Neural cell (in vitro differentiated cells): Measurements from ENCODE around the gene MTCH1. TPM values are rescaled to one million over a fixed set of nuclear protein-coding genes. Genes with fewer than 3 reads are reported as not detected.

Experiments
- H2AFZ ChIP-seq: fragments of 200-600, 300-800 bp; sonication (generic), shearing (Covaris generic); 2 replicates; pipeline ENCODE4 v1.6.0; 2014; ENCODE audit warnings: low read depth, mild to moderate bottlenecking, antibody characterized with exemption, low read length, moderate library complexity
- H3F3A ChIP-seq: fragments of 200-600 bp; shearing (Covaris generic); 2 replicates; pipeline ENCODE4 v1.6.1; 2016; ENCODE audit warnings: mild to moderate bottlenecking, moderate library complexity, mixed read lengths, antibody characterized with exemption, low read length; ENCODE audit not compliant: insufficient read depth, poor library complexity, severe bottlenecking
- H3K27ac ChIP-seq: fragments of 200-600, 300-800 bp; sonication (generic), shearing (Covaris generic); 2 replicates; pipeline ENCODE4 v1.5.1; 2014; ENCODE audit warnings: mild to moderate bottlenecking, low read length, moderate library complexity
- H3K27me3 ChIP-seq: fragments of 300-800, 200-600 bp; sonication (generic), shearing (Covaris generic); 2 replicates; pipeline ENCODE4 v1.6.0; 2014; ENCODE audit warnings: mild to moderate bottlenecking, low read depth, low read length, moderate library complexity; ENCODE audit not compliant: insufficient read depth
- H3K36me3 ChIP-seq: fragments of 300-800, 200-600 bp; sonication (generic), shearing (Covaris generic); 2 replicates; pipeline ENCODE4 v1.5.1; 2014; ENCODE audit warnings: mild to moderate bottlenecking, antibody characterized with exemption, low read length, moderate library complexity; ENCODE audit not compliant: insufficient read depth
- H3K4me2 ChIP-seq: fragments of 300-800, 200-600 bp; sonication (generic), shearing (Covaris generic); 2 replicates; pipeline ENCODE4 v1.6.0; 2014; ENCODE audit warnings: mild to moderate bottlenecking, low read length
- H3K4me3 ChIP-seq: fragments of 300-800, 200-600 bp; sonication (generic), shearing (Covaris generic); 2 replicates; pipeline ENCODE4 v1.5.1; 2014; ENCODE audit warnings: mild to moderate bottlenecking, low read length, moderate library complexity
- H3K79me2 ChIP-seq: fragments of 200-600 bp; shearing (Covaris generic); replicated peaks from 2 replicates; pipeline ENCODE4 v1.6.0; 2014; ENCODE audit warnings: mild to moderate bottlenecking, low read length, moderate library complexity; ENCODE audit not compliant: insufficient read depth
- H3K9ac ChIP-seq: fragments of 300-800, 200-600 bp; sonication (generic), shearing (Covaris generic); 2 replicates; pipeline ENCODE4 v1.6.1; 2016; ENCODE audit warnings: mild to moderate bottlenecking, low read length, mixed read lengths
- H3K9me2 ChIP-seq: fragments of 200-600 bp; shearing (Covaris generic); 2 replicates; pipeline ENCODE4 v1.6.1; 2016; ENCODE audit warnings: mild to moderate bottlenecking, low read length, mixed read lengths; ENCODE audit not compliant: insufficient read depth
- H3K9me3 ChIP-seq: fragments of 200-600, 300-800 bp; sonication (generic), shearing (Covaris generic); 2 replicates; pipeline ENCODE4 v1.6.1; 2016; ENCODE audit warnings: mild to moderate bottlenecking, mixed run types, low read length, moderate library complexity, mixed read lengths
- H4K20me1 ChIP-seq: fragments of 200-600 bp; shearing (Covaris generic); 2 replicates; pipeline ENCODE4 v1.6.1; 2016; ENCODE audit warnings: mild to moderate bottlenecking, mixed run types; ENCODE audit not compliant: insufficient read depth
- EP300 ChIP-seq: fragments of 450-650 bp; conservative IDR thresholded peaks from 2 replicates; pipeline ENCODE4 v1.6.1; 2014; ENCODE audit warnings: antibody characterized with exemption, mild to moderate bottlenecking, moderate library complexity; ENCODE audit not compliant: poor library complexity, severe bottlenecking
- EZH2 ChIP-seq: fragments of 200-600, 300-800 bp; shearing (Covaris generic), sonication (generic); IDR thresholded peaks from 2 replicates; pipeline ENCODE4 v1.6.1; 2014; ENCODE audit warnings: antibody characterized with exemption, low read length, borderline replicate concordance, mild to moderate bottlenecking; ENCODE audit not compliant: insufficient read depth, poor library complexity, severe bottlenecking
- MXI1 ChIP-seq: fragments of 450-650 bp; conservative IDR thresholded peaks from 2 replicates; pipeline ENCODE4 v1.6.1; 2014; ENCODE audit warnings: antibody characterized with exemption, mild to moderate bottlenecking; ENCODE audit not compliant: poor library complexity, severe bottlenecking
- POLR2AphosphoS5 ChIP-seq: IDR thresholded peaks from 2 replicates; pipeline ENCODE4 v1.6.1; 2012
- RAD21 ChIP-seq: fragments of 450-650 bp; conservative IDR thresholded peaks from 2 replicates; pipeline ENCODE4 v1.6.1; 2014; ENCODE audit warnings: antibody characterized with exemption, mild to moderate bottlenecking, moderate library complexity
- SMC3 ChIP-seq: fragments of 450-650 bp; conservative IDR thresholded peaks from 2 replicates; pipeline ENCODE4 v1.6.1; 2014; ENCODE audit warnings: antibody characterized with exemption, mild to moderate bottlenecking, moderate library complexity; ENCODE audit not compliant: poor library complexity
- TAF1 ChIP-seq: IDR thresholded peaks from 2 replicates; pipeline ENCODE4 v1.6.1; 2012; ENCODE audit warnings: low read depth
- polyA plus RNA-seq: library from polyadenylated mRNA; depleted of rRNA; stranded (reverse); fragments of >200 nt; gene quantifications from 2 replicates; pipeline ENCODE4 v1.2.3, GENCODE V29; 2014
- TF ChIP-seq, protein P1 (sequence below): IDR thresholded peaks from 2 replicates; pipeline ENCODE4 v1.6.1; 2012; ENCODE audit warnings: borderline replicate concordance
- TF ChIP-seq, protein P2 (sequence below): fragments of 450-650 bp; IDR thresholded peaks from 2 replicates; pipeline ENCODE4 v1.5.1; 2014; ENCODE audit warnings: antibody characterized with exemption, mild to moderate bottlenecking, moderate library complexity; ENCODE audit not compliant: poor library complexity, severe bottlenecking

Gene MTCH1
- polyA plus RNA-seq, 1 donor from 2014 or later, result 217 TPM

DNA sequence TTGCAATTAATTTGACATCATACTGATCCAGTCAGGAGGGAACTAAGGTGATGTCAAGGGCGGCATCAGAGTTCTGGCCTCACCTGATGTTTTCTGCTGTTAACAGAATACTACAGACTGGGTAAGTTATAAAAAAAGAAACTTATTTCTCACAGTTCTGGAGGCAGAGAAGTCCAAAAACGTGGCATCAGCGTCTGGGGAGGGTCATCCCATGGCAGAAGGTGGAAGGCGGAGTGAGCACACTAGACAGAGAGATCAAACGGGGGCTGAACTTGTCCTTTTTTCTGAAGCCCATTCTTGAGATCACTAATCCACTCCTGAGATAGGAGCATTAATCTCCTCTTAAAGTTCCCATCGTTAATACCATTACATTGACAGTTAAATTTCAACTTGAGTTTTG, 3.3 kb upstream of the MTCH1 start:
- no peak overlapping the region for H3K9ac ChIP-seq
- no peaks in the 10 kb centered on the region for H3K36me3 ChIP-seq
- no peak for TF ChIP-seq SMC3
- TF ChIP-seq MXI1, result no peak
- TF ChIP-seq POLR2AphosphoS5, result no peak
- no peak for TF ChIP-seq RAD21
- no peak for TF ChIP-seq EP300
- TF ChIP-seq, protein P1, sequence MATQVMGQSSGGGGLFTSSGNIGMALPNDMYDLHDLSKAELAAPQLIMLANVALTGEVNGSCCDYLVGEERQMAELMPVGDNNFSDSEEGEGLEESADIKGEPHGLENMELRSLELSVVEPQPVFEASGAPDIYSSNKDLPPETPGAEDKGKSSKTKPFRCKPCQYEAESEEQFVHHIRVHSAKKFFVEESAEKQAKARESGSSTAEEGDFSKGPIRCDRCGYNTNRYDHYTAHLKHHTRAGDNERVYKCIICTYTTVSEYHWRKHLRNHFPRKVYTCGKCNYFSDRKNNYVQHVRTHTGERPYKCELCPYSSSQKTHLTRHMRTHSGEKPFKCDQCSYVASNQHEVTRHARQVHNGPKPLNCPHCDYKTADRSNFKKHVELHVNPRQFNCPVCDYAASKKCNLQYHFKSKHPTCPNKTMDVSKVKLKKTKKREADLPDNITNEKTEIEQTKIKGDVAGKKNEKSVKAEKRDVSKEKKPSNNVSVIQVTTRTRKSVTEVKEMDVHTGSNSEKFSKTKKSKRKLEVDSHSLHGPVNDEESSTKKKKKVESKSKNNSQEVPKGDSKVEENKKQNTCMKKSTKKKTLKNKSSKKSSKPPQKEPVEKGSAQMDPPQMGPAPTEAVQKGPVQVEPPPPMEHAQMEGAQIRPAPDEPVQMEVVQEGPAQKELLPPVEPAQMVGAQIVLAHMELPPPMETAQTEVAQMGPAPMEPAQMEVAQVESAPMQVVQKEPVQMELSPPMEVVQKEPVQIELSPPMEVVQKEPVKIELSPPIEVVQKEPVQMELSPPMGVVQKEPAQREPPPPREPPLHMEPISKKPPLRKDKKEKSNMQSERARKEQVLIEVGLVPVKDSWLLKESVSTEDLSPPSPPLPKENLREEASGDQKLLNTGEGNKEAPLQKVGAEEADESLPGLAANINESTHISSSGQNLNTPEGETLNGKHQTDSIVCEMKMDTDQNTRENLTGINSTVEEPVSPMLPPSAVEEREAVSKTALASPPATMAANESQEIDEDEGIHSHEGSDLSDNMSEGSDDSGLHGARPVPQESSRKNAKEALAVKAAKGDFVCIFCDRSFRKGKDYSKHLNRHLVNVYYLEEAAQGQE, result no peak
- no peak for TF ChIP-seq EZH2
- TF ChIP-seq, protein P2, sequence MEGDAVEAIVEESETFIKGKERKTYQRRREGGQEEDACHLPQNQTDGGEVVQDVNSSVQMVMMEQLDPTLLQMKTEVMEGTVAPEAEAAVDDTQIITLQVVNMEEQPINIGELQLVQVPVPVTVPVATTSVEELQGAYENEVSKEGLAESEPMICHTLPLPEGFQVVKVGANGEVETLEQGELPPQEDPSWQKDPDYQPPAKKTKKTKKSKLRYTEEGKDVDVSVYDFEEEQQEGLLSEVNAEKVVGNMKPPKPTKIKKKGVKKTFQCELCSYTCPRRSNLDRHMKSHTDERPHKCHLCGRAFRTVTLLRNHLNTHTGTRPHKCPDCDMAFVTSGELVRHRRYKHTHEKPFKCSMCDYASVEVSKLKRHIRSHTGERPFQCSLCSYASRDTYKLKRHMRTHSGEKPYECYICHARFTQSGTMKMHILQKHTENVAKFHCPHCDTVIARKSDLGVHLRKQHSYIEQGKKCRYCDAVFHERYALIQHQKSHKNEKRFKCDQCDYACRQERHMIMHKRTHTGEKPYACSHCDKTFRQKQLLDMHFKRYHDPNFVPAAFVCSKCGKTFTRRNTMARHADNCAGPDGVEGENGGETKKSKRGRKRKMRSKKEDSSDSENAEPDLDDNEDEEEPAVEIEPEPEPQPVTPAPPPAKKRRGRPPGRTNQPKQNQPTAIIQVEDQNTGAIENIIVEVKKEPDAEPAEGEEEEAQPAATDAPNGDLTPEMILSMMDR, result no peak
- no peak for TF ChIP-seq TAF1
- H3K4me2 ChIP-seq, result no peak overlapping the region
- no peak overlapping the region for H2AFZ ChIP-seq
- no peak overlapping the region for H3K4me3 ChIP-seq
- no peaks in the 10 kb centered on the region for H3K9me3 ChIP-seq
- H3K9me2 ChIP-seq, result no peaks in the 10 kb centered on the region
- H3K27ac ChIP-seq, result no peak overlapping the region
- no peaks in the 10 kb centered on the region for H4K20me1 ChIP-seq
- no peaks in the 10 kb centered on the region for H3K27me3 ChIP-seq
- H3F3A ChIP-seq, result no peaks in the 10 kb centered on the region
- peaks cover 15% of the 10 kb centered on the region for H3K79me2 ChIP-seq

DNA sequence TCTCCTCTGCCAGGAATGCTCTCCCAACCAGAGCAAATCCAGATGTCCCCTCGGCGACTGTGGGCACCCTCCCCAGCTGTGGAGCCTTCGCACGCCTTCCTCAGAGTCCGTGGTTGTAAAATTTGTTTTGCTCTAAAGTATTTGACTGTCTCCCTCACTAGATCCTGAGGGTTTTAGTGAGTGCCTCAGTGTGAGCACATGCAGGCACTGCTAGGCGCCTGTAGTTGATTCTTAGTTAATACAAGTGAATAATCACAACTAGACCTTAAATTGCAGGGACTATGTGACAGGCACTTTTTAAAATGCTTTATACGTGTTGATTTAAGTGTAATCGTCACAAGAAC, 680 bp upstream of the MTCH1 start:
- TF ChIP-seq EZH2, result no peak
- TF ChIP-seq, protein P2, result no peak
- TF ChIP-seq POLR2AphosphoS5, result no peak
- TF ChIP-seq, protein P1, result no peak
- TF ChIP-seq TAF1, result no peak
- no peak for TF ChIP-seq EP300
- no peak for TF ChIP-seq MXI1
- Histone ChIP-seq H2AFZ (peak overlapping the region; percentile 88), H3K27me3 (no peaks in the 10 kb centered on the region), H3K9ac (peak overlapping the region; percentile 92), H3K27ac (peak overlapping the region; percentile 89), H3F3A (no peaks in the 10 kb centered on the region), H3K9me3 (no peaks in the 10 kb centered on the region), H3K36me3 (no peaks in the 10 kb centered on the region), H3K9me2 (no peaks in the 10 kb centered on the region), H3K79me2 (peaks cover 38% of the 10 kb centered on the region), H3K4me2 (peak overlapping the region; percentile 98), H3K4me3 (peak overlapping the region; percentile 89), H4K20me1 (peaks cover 1% of the 10 kb centered on the region)
